GM23338 (cell line): ENCODE results near the gene RAB15. TPM values are rescaled to one million over a fixed set of nuclear protein-coding genes. Genes with fewer than 3 reads are reported as not detected.
A peak's percentile ranks its signal among the peaks of the same experiment; 100 is the strongest.

ENCODE experiments used
- ATAC-seq: fragments of 200-7000 bp; cut with Tn5 transposase; 3 replicates; pipeline ENCODE4 v1.9.1; 2020
- DNase-seq: peaks from one replicate; pipeline ENCODE4 v3.0.0-alpha.2; 2015; ENCODE audit warnings: low spot score
- H2AFZ ChIP-seq: fragments of 200-600 bp; sonication (generic); 2 replicates; pipeline ENCODE4 v1.8.0; 2016; ENCODE audit warnings: antibody characterized with exemption, mild to moderate bottlenecking, moderate library complexity
- H3F3A ChIP-seq: fragments of 200-600 bp; sonication (generic); replicated peaks from 2 replicates; pipeline ENCODE4 v1.8.0; 2017; ENCODE audit warnings: antibody characterized with exemption, mixed run types, low read depth
- H3K27ac ChIP-seq: fragments of 200-600 bp; sonication (generic); 2 replicates; pipeline ENCODE4 v1.6.1; 2016; ENCODE audit warnings: low read depth
- H3K27me3 ChIP-seq: fragments of 200-600 bp; sonication (generic); 2 replicates; pipeline ENCODE4 v1.8.0; 2016; ENCODE audit warnings: mild to moderate bottlenecking, mixed run types, moderate library complexity; ENCODE audit not compliant: insufficient read depth
- H3K36me3 ChIP-seq: fragments of 200-600 bp; sonication (generic); 2 replicates; pipeline ENCODE4 v1.8.0; 2016; ENCODE audit warnings: mild to moderate bottlenecking; ENCODE audit not compliant: insufficient read depth
- H3K4me1 ChIP-seq: fragments of 200-600 bp; sonication (generic); 2 replicates; pipeline ENCODE4 v1.8.0; 2016; ENCODE audit warnings: mild to moderate bottlenecking, moderate library complexity; ENCODE audit not compliant: insufficient read depth
- H3K4me2 ChIP-seq: fragments of 200-600 bp; sonication (generic); 2 replicates; pipeline ENCODE4 v1.7.1; 2017; ENCODE audit warnings: mixed run types
- H3K4me3 ChIP-seq: fragments of 200-600 bp; sonication (generic); 2 replicates; pipeline ENCODE4 v1.6.1; 2016; ENCODE audit warnings: mixed run types
- H3K79me2 ChIP-seq: fragments of 200-600 bp; sonication (generic); replicated peaks from 2 replicates; pipeline ENCODE4 v1.8.0; 2017; ENCODE audit warnings: mild to moderate bottlenecking; ENCODE audit not compliant: insufficient read depth
- H3K9me2 ChIP-seq: fragments of 200-600 bp; sonication (generic); 2 replicates; pipeline ENCODE4 v1.8.0; 2017; ENCODE audit not compliant: insufficient read depth
- H4K20me1 ChIP-seq: fragments of 200-600 bp; sonication (generic); replicated peaks from 2 replicates; pipeline ENCODE4 v1.8.0; 2017; ENCODE audit warnings: mild to moderate bottlenecking; ENCODE audit not compliant: insufficient read depth
- H3K27ac Mint-ChIP-seq: 2 replicates; pipeline ENCODE4 v1.8.0; 2020; ENCODE audit warnings: inconsistent platforms, mild to moderate bottlenecking, moderate library complexity, mixed read lengths
- H3K27me3 Mint-ChIP-seq: 3 replicates; pipeline ENCODE4 v1.8.0; 2022; ENCODE audit warnings: low read depth, mild to moderate bottlenecking, moderate library complexity, mixed read lengths, inconsistent platforms; ENCODE audit not compliant: insufficient read depth, poor library complexity
- H3K36me3 Mint-ChIP-seq: 3 replicates; pipeline ENCODE4 v1.8.0; 2021; ENCODE audit warnings: low read depth, mild to moderate bottlenecking, inconsistent platforms, moderate library complexity, mixed read lengths
- H3K4me1 Mint-ChIP-seq: 3 replicates; pipeline ENCODE4 v1.8.0; 2020; ENCODE audit warnings: mild to moderate bottlenecking, inconsistent platforms, mixed read lengths
- H3K4me3 Mint-ChIP-seq: 3 replicates; pipeline ENCODE4 v1.8.0; 2021; ENCODE audit warnings: moderate library complexity, mild to moderate bottlenecking, inconsistent platforms, mixed read lengths
- H3K9me3 Mint-ChIP-seq: 3 replicates; pipeline ENCODE4 v1.8.0; 2020; ENCODE audit warnings: moderate library complexity, mild to moderate bottlenecking, inconsistent platforms, mixed read lengths
- CREB1 ChIP-seq: fragments of 250-450 bp; sonication (Bioruptor Pico); IDR thresholded peaks from 2 replicates; pipeline ENCODE4 v1.5.0; 2020; ENCODE audit warnings: low read depth, mild to moderate bottlenecking, moderate library complexity
- CTCF ChIP-seq, 2 experiments: fragments of 200-600 bp in 1 of 2; sonication (generic) in 1 of 2; conservative IDR thresholded peaks; 2 replicates each; pipeline versions ENCODE4 v1.5.1 to v1.6.1; 2016 to 2017; ENCODE audit warnings: antibody characterized with exemption in 2 of 2, low read depth in 2 of 2, mild to moderate bottlenecking in 2 of 2, moderate library complexity in 1 of 2
- ETS1 ChIP-seq: IDR thresholded peaks from 2 replicates; pipeline ENCODE4 v1.6.1; 2016; ENCODE audit warnings: antibody characterized with exemption
- EZH2 ChIP-seq: fragments of 200-600 bp; sonication (generic); IDR thresholded peaks from one replicate; pipeline ENCODE4 v1.8.0; 2017; ENCODE audit warnings: antibody characterized with exemption, mild to moderate bottlenecking, low read depth; ENCODE audit not compliant: unreplicated experiment
- EZH2phosphoT487 ChIP-seq: fragments of 200-600 bp; sonication (generic); IDR thresholded peaks from one replicate; pipeline ENCODE4 v1.8.1; 2018; ENCODE audit warnings: antibody characterized with exemption; ENCODE audit not compliant: unreplicated experiment
- JUNB ChIP-seq: IDR thresholded peaks from one replicate; pipeline ENCODE4 v1.6.1; 2016; ENCODE audit warnings: antibody characterized with exemption; ENCODE audit not compliant: unreplicated experiment
- NANOG ChIP-seq: IDR thresholded peaks from 2 replicates; pipeline ENCODE4 v1.6.1; 2016; ENCODE audit warnings: antibody characterized with exemption, borderline replicate concordance
- POLR2AphosphoS5 ChIP-seq: IDR thresholded peaks from 2 replicates; pipeline ENCODE4 v1.6.1; 2016; ENCODE audit warnings: antibody characterized with exemption, low read depth
- REST ChIP-seq: IDR thresholded peaks from one replicate; pipeline ENCODE4 v1.6.1; 2018; ENCODE audit warnings: antibody characterized with exemption; ENCODE audit not compliant: unreplicated experiment
- STAT1 ChIP-seq: IDR thresholded peaks from one replicate; pipeline ENCODE4 v1.6.1; 2016; ENCODE audit warnings: antibody characterized with exemption; ENCODE audit not compliant: unreplicated experiment
- ZNF114 ChIP-seq: fragments of 250-450 bp; sonication (Bioruptor Pico); IDR thresholded peaks from 2 replicates; pipeline ENCODE4 v1.5.0; 2020; ENCODE audit warnings: mild to moderate bottlenecking, moderate library complexity
- ZNF331 ChIP-seq: fragments of 250-450 bp; sonication (Bioruptor Pico); IDR thresholded peaks from 2 replicates; pipeline ENCODE4 v1.5.0; 2020; ENCODE audit warnings: low read depth, mild to moderate bottlenecking, moderate library complexity
- ZNF462 ChIP-seq: fragments of 250-450 bp; sonication (Bioruptor Pico); IDR thresholded peaks from 2 replicates; pipeline ENCODE4 v1.5.0; 2020; ENCODE audit warnings: mild to moderate bottlenecking, moderate library complexity
- polyA plus RNA-seq: library from polyadenylated mRNA; unstranded; fragments of >200 nt; fragmentation: Nextera tagmentation; extraction: Ambion mirVana; gene quantifications from 2 replicates; pipeline ENCODE4 v1.2.1, GENCODE V29; 2016
- total RNA-seq: library from RNA; depleted of rRNA; stranded (reverse); fragments of >200 nt; shearing (Covaris generic); gene quantifications from 2 replicates; pipeline ENCODE4 v1.2.3, GENCODE V29; 2014

The RAB15 gene
- total and polyA plus RNA-seq, 2 experiments from 2014 or later, result 17.4 to 43.3 TPM

GRCh38 chr14:64953310-64953654 lies 18.9 kb downstream of the RAB15 start:
- no peak overlapping the region for H3K4me3 ChIP-seq
- peaks cover 5% of the 10 kb centered on the region; the same call in 1 of the 2 replicates for H3K36me3 ChIP-seq
- ATAC-seq (no peak), DNase-seq (no peak)
- Mint-ChIP-seq H3K4me3 (no peak overlapping the region), H3K27ac (peak overlapping the region; percentile 79), H3K4me1 (peaks cover 40% of the 10 kb centered on the region), H3K27me3 (peaks cover 1% of the 10 kb centered on the region), H3K36me3 (peaks cover 29% of the 10 kb centered on the region), H3K9me3 (no peaks in the 10 kb centered on the region; the same call in 2 of the 3 replicates)
- peaks cover 28% of the 10 kb centered on the region for H3K4me1 ChIP-seq
- H2AFZ ChIP-seq, result no peak overlapping the region
- TF ChIP-seq POLR2AphosphoS5, result no peak
- no peak for TF ChIP-seq CREB1
- no peak for TF ChIP-seq EZH2
- TF ChIP-seq NANOG, result no peak
- TF ChIP-seq ZNF462 (CRISPR knock-in tag), result no peak
- no peak for TF ChIP-seq STAT1
- no peak for TF ChIP-seq ZNF331 (CRISPR knock-in tag)
- no peak for TF ChIP-seq JUNB
- no peak for TF ChIP-seq REST
- TF ChIP-seq EZH2phosphoT487, result no peak
- TF ChIP-seq ETS1, result no peak
- TF ChIP-seq ZNF114 (CRISPR knock-in tag), result no peak
- TF ChIP-seq CTCF (conservative IDR thresholded peaks at IDR 0.05; ENCODE audit: low read depth in 2 of 2), result no peak
- H3K9me2 ChIP-seq, result no peaks in the 10 kb centered on the region
- no peak overlapping the region for H3K4me2 ChIP-seq
- H3K27me3 ChIP-seq, result no peaks in the 10 kb centered on the region
- H4K20me1 ChIP-seq, result no peaks in the 10 kb centered on the region; the same call in 1 of the 2 replicates
- no peaks in the 10 kb centered on the region; the same call in 1 of the 2 replicates for H3K79me2 ChIP-seq
- peaks cover 10% of the 10 kb centered on the region for H3F3A ChIP-seq
- no peak overlapping the region for H3K27ac ChIP-seq
